Measurements from ENCODE around the gene GRIN3B. TPM values are rescaled to one million over a fixed set of nuclear protein-coding genes. Genes with fewer than 3 reads are reported as not detected.

Gene GRIN3B
- total and polyA plus RNA-seq, 9 of the 15 experiments (the other 6 are each of a cell fraction or from before 2014, with no cell fraction given) = 0.06 to 0.95 (median 0.19) TPM; not detected in 6

DNA sequence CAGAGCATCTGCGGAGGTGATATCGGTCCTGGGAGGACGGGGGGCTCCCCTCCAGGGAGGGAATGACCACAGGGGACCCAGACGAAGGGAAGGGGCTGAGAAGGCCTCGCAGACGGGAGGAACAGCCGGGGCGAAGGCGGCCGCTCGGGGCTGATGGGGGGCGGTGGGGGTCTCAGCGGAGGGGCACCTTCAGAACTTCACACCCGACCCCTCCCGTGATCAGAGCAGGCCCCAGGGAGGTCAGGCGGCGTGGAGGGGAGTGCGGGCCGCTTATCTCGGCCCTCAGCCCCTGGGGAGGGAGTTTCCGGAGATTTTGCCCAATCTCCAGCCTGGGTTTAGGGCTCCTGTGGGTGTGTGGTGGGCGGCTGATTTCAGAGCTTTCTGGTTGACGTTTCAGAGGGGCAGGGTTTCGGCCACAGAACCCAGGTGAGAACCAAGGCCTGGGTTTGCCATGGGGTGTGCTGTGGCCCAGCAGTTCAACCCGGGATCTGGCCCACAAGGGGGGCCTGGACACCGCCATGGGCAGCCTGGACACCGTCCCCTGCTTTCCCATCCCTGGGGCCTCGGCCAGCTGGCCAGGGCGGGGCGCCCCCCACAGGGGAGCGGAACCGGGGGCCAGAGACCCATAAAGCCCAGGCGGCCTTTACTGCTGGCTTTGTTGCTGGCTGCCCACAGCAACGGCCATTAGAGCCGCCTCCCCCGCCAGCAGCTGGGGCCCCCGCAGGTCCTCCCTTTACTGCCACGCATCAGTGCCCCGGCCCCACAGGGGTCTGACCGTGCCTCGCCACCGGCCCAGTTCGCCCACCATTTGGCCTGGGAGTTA lies 45.3 kb upstream of the GRIN3B start (continued):
- TF ChIP-seq HINFP (tag; conservative IDR thresholded peaks at IDR 0.05; ENCODE audit: low read depth) (peak; percentile 60; the same call in 1 of the 2 replicates), CREB3 (tag; conservative IDR thresholded peaks at IDR 0.05; ENCODE audit: low read depth) (no peak), RAD51 (IDR thresholded peaks at IDR 0.05; ENCODE audit: borderline replicate concordance, low read depth) (no peak; the same call in 1 of the 2 replicates), GABPA (tag; conservative IDR thresholded peaks at IDR 0.05; ENCODE audit: low read depth) (peak; percentile 72), TEAD1 (CRISPR knock-in tag; IDR thresholded peaks at IDR 0.05) (no peak), EHMT2 (IDR thresholded peaks at IDR 0.05) (no peak), SRF (CRISPR knock-in tag; IDR thresholded peaks at IDR 0.05) (peak in 1 of 2 experiments; percentile 39; a peak in 1 of 4 replicates), ETS1 (conservative IDR thresholded peaks at IDR 0.05; ENCODE audit: control insufficient read depth, low read depth, low read length) (peak; percentile 73; the same call in 1 of the 2 replicates), ZNF76 (CRISPR knock-in tag; IDR thresholded peaks at IDR 0.05; ENCODE audit: borderline replicate concordance) (no peak), MCM2 (IDR thresholded peaks at IDR 0.05; ENCODE audit: low read depth) (no peak), ZNF778 (CRISPR knock-in tag; IDR thresholded peaks at IDR 0.05) (no peak), ILK (tag; IDR thresholded peaks at IDR 0.05; ENCODE audit: borderline replicate concordance, low read depth) (no peak), ERF (CRISPR knock-in tag; IDR thresholded peaks at IDR 0.05) (no peak), ASH1L (IDR thresholded peaks at IDR 0.05; ENCODE audit: borderline replicate concordance, low read depth, partially characterized antibody) (no peak)
- TF ChIP-seq, protein P1, sequence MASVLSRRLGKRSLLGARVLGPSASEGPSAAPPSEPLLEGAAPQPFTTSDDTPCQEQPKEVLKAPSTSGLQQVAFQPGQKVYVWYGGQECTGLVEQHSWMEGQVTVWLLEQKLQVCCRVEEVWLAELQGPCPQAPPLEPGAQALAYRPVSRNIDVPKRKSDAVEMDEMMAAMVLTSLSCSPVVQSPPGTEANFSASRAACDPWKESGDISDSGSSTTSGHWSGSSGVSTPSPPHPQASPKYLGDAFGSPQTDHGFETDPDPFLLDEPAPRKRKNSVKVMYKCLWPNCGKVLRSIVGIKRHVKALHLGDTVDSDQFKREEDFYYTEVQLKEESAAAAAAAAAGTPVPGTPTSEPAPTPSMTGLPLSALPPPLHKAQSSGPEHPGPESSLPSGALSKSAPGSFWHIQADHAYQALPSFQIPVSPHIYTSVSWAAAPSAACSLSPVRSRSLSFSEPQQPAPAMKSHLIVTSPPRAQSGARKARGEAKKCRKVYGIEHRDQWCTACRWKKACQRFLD (CRISPR knock-in tag; IDR thresholded peaks at IDR 0.05) = peak; percentile 60; the same call in 1 of the 2 replicates
- TF ChIP-seq, protein P2, sequence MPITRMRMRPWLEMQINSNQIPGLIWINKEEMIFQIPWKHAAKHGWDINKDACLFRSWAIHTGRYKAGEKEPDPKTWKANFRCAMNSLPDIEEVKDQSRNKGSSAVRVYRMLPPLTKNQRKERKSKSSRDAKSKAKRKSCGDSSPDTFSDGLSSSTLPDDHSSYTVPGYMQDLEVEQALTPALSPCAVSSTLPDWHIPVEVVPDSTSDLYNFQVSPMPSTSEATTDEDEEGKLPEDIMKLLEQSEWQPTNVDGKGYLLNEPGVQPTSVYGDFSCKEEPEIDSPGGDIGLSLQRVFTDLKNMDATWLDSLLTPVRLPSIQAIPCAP (CRISPR knock-in tag; IDR thresholded peaks at IDR 0.05; ENCODE audit: borderline replicate concordance) = no peak
- TF ChIP-seq, protein P3, sequence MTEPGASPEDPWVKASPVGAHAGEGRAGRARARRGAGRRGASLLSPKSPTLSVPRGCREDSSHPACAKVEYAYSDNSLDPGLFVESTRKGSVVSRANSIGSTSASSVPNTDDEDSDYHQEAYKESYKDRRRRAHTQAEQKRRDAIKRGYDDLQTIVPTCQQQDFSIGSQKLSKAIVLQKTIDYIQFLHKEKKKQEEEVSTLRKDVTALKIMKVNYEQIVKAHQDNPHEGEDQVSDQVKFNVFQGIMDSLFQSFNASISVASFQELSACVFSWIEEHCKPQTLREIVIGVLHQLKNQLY (CRISPR knock-in tag; conservative IDR thresholded peaks at IDR 0.05) = no peak

Data from K562 (cell line).